Naive B cell (primary cell): ENCODE data around the gene SMIM1. TPM values are rescaled to one million over a fixed set of nuclear protein-coding genes. Genes with fewer than 3 reads are reported as not detected.

Experiments used
- ATAC-seq, 2 donors: fragments of 150-1000 bp; cut with Tn5 transposase; 2 replicates each; pipeline ENCODE4 v1.10.0; 2021; ENCODE audit warnings: low read depth in 2 of 2, mild to moderate bottlenecking in 2 of 2, moderate library complexity in 2 of 2
- DNase-seq: peaks from one replicate; pipeline ENCODE4 v3.0.0; 2022
- H3K27ac Mint-ChIP-seq, 6 donors: one replicate each; pipeline ENCODE4 v1.8.0; 2020 to 2022; ENCODE audit warnings: mild to moderate bottlenecking in 6 of 6, mixed read lengths in 6 of 6, moderate library complexity in 5 of 6, inconsistent platforms in 2 of 6
- H3K27me3 Mint-ChIP-seq, 3 donors: one replicate each; pipeline ENCODE4 v1.8.0; 2021 to 2022; ENCODE audit warnings: mixed read lengths in 3 of 3, mild to moderate bottlenecking in 1 of 3
- H3K36me3 Mint-ChIP-seq, 2 donors: one replicate each; pipeline ENCODE4 v1.8.0; 2020 to 2022; ENCODE audit warnings: mixed read lengths in 2 of 2, inconsistent platforms in 1 of 2, mild to moderate bottlenecking in 1 of 2
- H3K4me1 Mint-ChIP-seq, 3 donors: one replicate each; pipeline ENCODE4 v1.8.0; 2020 to 2022; ENCODE audit warnings: mixed read lengths in 3 of 3, inconsistent platforms in 1 of 3, mild to moderate bottlenecking in 1 of 3, moderate library complexity in 1 of 3
- H3K4me3 Mint-ChIP-seq, 8 donors: one replicate each; pipeline ENCODE4 v1.8.0; 2020 to 2022; ENCODE audit warnings: mild to moderate bottlenecking in 8 of 8, mixed read lengths in 8 of 8, moderate library complexity in 8 of 8, inconsistent platforms in 2 of 8
- H3K9me3 Mint-ChIP-seq, 7 donors: one replicate each; pipeline ENCODE4 v1.8.0; 2020 to 2022; ENCODE audit warnings: mixed read lengths in 7 of 7, mild to moderate bottlenecking in 5 of 7, inconsistent platforms in 2 of 7, moderate library complexity in 1 of 7
- polyA plus RNA-seq, 6 donors: library from polyadenylated mRNA; unstranded; fragments of 300-500 nt; fragmentation: Illumina TruSeq; gene quantifications; one replicate each; pipeline ENCODE4 v1.2.3, GENCODE V29; 2021; ENCODE audit warnings: low read depth in 6 of 6

SMIM1 gene
- polyA plus RNA-seq, 6 donors from 2014 or later, result 0.82 to 2.2 (median 1.4) TPM; not detected in 1

GRCh38 chr1:3811595-3811911 lies 39.0 kb downstream of the SMIM1 start:
- Mint-ChIP-seq H3K9me3 (peaks cover 0 to 5% (median 0%) of the 10 kb centered on the region in 7 donors), H3K4me1 (no peaks in the 10 kb centered on the region), H3K36me3 (peaks cover 5 to 8% of the 10 kb centered on the region in 2 donors), H3K27me3 (peaks cover 0 to 10% (median 6%) of the 10 kb centered on the region in 3 donors), H3K4me3 (no peak overlapping the region), H3K27ac (peak overlapping the region in 1 of 6 donors; percentile 42)
- no peak for ATAC-seq
- no peak for DNase-seq

- no peaks in the 10 kb centered on the region for H3K9me3 Mint-ChIP-seq
- peaks cover 0 to 4% (median 4%) of the 10 kb centered on the region in 3 donors for H3K4me1 Mint-ChIP-seq
- peaks cover 5% of the 10 kb centered on the region in 2 donors for H3K36me3 Mint-ChIP-seq
- no peak overlapping the region for H3K4me3 Mint-ChIP-seq
- H3K27me3 Mint-ChIP-seq, result no peaks in the 10 kb centered on the region
- no peak overlapping the region for H3K27ac Mint-ChIP-seq
- DNase-seq (no peak), ATAC-seq (no peak)
These were observed 41.5 kb downstream of the SMIM1 start for GRCh38 chr1:3814065-3814464.

GRCh38 chr1:3814771-3815561 lies 42.4 kb downstream of the SMIM1 start:
- H3K4me1 Mint-ChIP-seq, result peaks cover 0 to 5% (median 4%) of the 10 kb centered on the region in 3 donors
- ATAC-seq, result no peak
- no peaks in the 10 kb centered on the region for H3K9me3 Mint-ChIP-seq

GRCh38 chr1:3816331-3817137 lies 44.0 kb downstream of the SMIM1 start:
- Mint-ChIP-seq H3K4me3 (no peak overlapping the region), H3K27ac (no peak overlapping the region), H3K9me3 (no peaks in the 10 kb centered on the region), H3K4me1 (peaks cover 0 to 7% (median 4%) of the 10 kb centered on the region in 3 donors), H3K27me3 (no peaks in the 10 kb centered on the region), H3K36me3 (peaks cover 5 to 28% of the 10 kb centered on the region in 2 donors)
- ATAC-seq (no peak), DNase-seq (no peak)

More at GRCh38 chr1:3814771-3815561, 42.4 kb downstream of the SMIM1 start:
- no peaks in the 10 kb centered on the region for H3K27me3 Mint-ChIP-seq
- no peak overlapping the region for H3K4me3 Mint-ChIP-seq
- no peak overlapping the region for H3K27ac Mint-ChIP-seq
- DNase-seq, result no peak
- peaks cover 5 to 14% of the 10 kb centered on the region in 2 donors for H3K36me3 Mint-ChIP-seq

- DNase-seq (no peak), ATAC-seq (no peak)
- H3K36me3 Mint-ChIP-seq, result peaks cover 5 to 35% of the 10 kb centered on the region in 2 donors
- no peaks in the 10 kb centered on the region for H3K9me3 Mint-ChIP-seq
- no peaks in the 10 kb centered on the region for H3K27me3 Mint-ChIP-seq
- peak overlapping the region in 1 of 6 donors; percentile 85 for H3K27ac Mint-ChIP-seq
- no peak overlapping the region for H3K4me3 Mint-ChIP-seq
- peaks cover 0 to 7% (median 4%) of the 10 kb centered on the region in 3 donors for H3K4me1 Mint-ChIP-seq
These were observed 44.7 kb downstream of the SMIM1 start for GRCh38 chr1:3817138-3817740.

GRCh38 chr1:3817821-3818597 lies 45.5 kb downstream of the SMIM1 start:
- peak overlapping the region in 1 of 6 donors; percentile 21 for H3K27ac Mint-ChIP-seq
- no peaks in the 10 kb centered on the region for H3K9me3 Mint-ChIP-seq
- ATAC-seq (no peak), DNase-seq (no peak)
- peaks cover 0 to 7% (median 4%) of the 10 kb centered on the region in 3 donors for H3K4me1 Mint-ChIP-seq
- peak overlapping the region in 1 of 8 donors; percentile 3 for H3K4me3 Mint-ChIP-seq
- H3K36me3 Mint-ChIP-seq, result peaks cover 5 to 38% of the 10 kb centered on the region in 2 donors
- H3K27me3 Mint-ChIP-seq, result no peaks in the 10 kb centered on the region

GRCh38 chr1:3819771-3820200 lies 47.2 kb downstream of the SMIM1 start:
- no peaks in the 10 kb centered on the region for H3K9me3 Mint-ChIP-seq
- H3K4me3 Mint-ChIP-seq, result peak overlapping the region in 1 of 8 donors; percentile 29
- DNase-seq (no peak), ATAC-seq (no peak)
- no peaks in the 10 kb centered on the region for H3K27me3 Mint-ChIP-seq
- peak overlapping the region in 3 of 6 donors; percentile 2 to 34 (median 16) for H3K27ac Mint-ChIP-seq
- H3K36me3 Mint-ChIP-seq, result peaks cover 9 to 38% of the 10 kb centered on the region in 2 donors
- H3K4me1 Mint-ChIP-seq, result peaks cover 0 to 7% (median 4%) of the 10 kb centered on the region in 3 donors

- Mint-ChIP-seq H3K27ac (peak overlapping the region in 3 of 6 donors; percentile 26 to 92 (median 44)), H3K9me3 (no peaks in the 10 kb centered on the region), H3K4me1 (peaks cover 0 to 7% (median 4%) of the 10 kb centered on the region in 3 donors), H3K4me3 (no peak overlapping the region), H3K27me3 (no peaks in the 10 kb centered on the region), H3K36me3 (peaks cover 4 to 38% of the 10 kb centered on the region in 2 donors)
- ATAC-seq (no peak), DNase-seq (no peak)
These were observed 47.8 kb downstream of the SMIM1 start for GRCh38 chr1:3820316-3820715.

GRCh38 chr1:3821004-3821403 lies 48.5 kb downstream of the SMIM1 start:
- Mint-ChIP-seq H3K36me3 (peaks cover 4 to 38% of the 10 kb centered on the region in 2 donors), H3K4me3 (no peak overlapping the region), H3K27me3 (no peaks in the 10 kb centered on the region), H3K27ac (peak overlapping the region in 2 of 6 donors; percentile 19 to 37), H3K4me1 (peaks cover 0 to 7% (median 4%) of the 10 kb centered on the region in 3 donors), H3K9me3 (no peaks in the 10 kb centered on the region)
- DNase-seq (no peak), ATAC-seq (no peak)

- H3K4me1 Mint-ChIP-seq, result peaks cover 0 to 7% (median 4%) of the 10 kb centered on the region in 3 donors
- H3K9me3 Mint-ChIP-seq, result no peaks in the 10 kb centered on the region
- H3K27ac Mint-ChIP-seq, result peak overlapping the region in 1 of 6 donors; percentile 37
- ATAC-seq, result no peak
- H3K27me3 Mint-ChIP-seq, result no peaks in the 10 kb centered on the region
- no peak for DNase-seq
- peaks cover 4 to 38% of the 10 kb centered on the region in 2 donors for H3K36me3 Mint-ChIP-seq
- H3K4me3 Mint-ChIP-seq, result peak overlapping the region in 1 of 8 donors; percentile 61
These were observed 48.9 kb downstream of the SMIM1 start for GRCh38 chr1:3821447-3821846.

- Mint-ChIP-seq H3K27ac (peak overlapping the region in 1 of 6 donors; percentile 44), H3K36me3 (peaks cover 4 to 38% of the 10 kb centered on the region in 2 donors), H3K9me3 (no peaks in the 10 kb centered on the region), H3K4me3 (no peak overlapping the region), H3K4me1 (peaks cover 0 to 7% (median 4%) of the 10 kb centered on the region in 3 donors), H3K27me3 (no peaks in the 10 kb centered on the region)
- DNase-seq (no peak), ATAC-seq (no peak)
These were observed 49.4 kb downstream of the SMIM1 start for GRCh38 chr1:3821908-3822307.

GRCh38 chr1:3822421-3822820 lies 49.9 kb downstream of the SMIM1 start:
- Mint-ChIP-seq H3K4me1 (peaks cover 0 to 4% (median 2%) of the 10 kb centered on the region in 3 donors), H3K36me3 (peaks cover 4 to 38% of the 10 kb centered on the region in 2 donors)

More at GRCh38 chr1:3822421-3822820, 49.9 kb downstream of the SMIM1 start:
- Mint-ChIP-seq H3K27me3 (no peaks in the 10 kb centered on the region), H3K4me3 (no peak overlapping the region), H3K27ac (no peak overlapping the region), H3K9me3 (no peaks in the 10 kb centered on the region)
- DNase-seq (no peak), ATAC-seq (no peak)
